ENCODE results near the gene POLR1D. TPM values are rescaled to one million over a fixed set of nuclear protein-coding genes. Genes with fewer than 3 reads are reported as not detected.
A peak's percentile ranks its signal among the peaks of the same experiment; 100 is the strongest.

The POLR1D gene
- total RNA-seq, 1 donor from 2014 or later, result 120 TPM

DNA sequence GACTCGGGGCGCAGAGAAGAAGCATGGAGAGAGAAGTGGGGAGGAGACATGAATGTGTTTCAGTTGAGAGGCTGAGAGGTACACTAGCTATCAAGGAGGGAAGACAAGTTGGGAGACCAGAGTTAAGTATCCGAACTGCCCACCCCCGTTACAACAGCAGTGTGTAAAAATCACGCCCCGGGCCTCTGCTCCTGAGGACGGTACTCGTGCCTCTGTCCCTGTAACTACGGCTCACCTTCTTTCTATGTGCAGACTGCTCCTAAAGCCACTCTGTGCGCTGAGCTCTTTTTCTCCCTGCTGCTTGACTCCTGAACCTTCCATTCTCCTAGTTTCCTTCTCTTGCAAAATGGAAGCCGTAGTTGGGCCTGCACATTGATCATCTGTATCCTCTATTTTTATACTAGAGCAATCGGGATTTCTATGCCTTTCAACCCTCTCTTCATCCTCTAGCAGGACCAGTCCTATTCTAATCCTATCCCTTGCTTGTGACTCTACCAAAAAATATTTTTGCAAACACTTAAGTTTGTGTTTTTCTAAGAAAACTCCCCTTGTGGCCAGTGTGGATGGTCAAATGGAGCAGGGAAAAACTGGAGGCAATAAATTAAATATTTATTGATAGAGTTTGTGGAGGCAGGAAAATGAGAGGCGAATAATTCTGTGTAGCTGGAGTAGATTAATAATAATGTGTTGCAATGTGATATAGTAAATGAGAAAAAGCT is 569 bp downstream of the POLR1D start:
- no peak for DNase-seq (ENCODE audit: low spot score in 2 of 2, unreplicated experiment in 2 of 2)
- TF ChIP-seq, protein P1, sequence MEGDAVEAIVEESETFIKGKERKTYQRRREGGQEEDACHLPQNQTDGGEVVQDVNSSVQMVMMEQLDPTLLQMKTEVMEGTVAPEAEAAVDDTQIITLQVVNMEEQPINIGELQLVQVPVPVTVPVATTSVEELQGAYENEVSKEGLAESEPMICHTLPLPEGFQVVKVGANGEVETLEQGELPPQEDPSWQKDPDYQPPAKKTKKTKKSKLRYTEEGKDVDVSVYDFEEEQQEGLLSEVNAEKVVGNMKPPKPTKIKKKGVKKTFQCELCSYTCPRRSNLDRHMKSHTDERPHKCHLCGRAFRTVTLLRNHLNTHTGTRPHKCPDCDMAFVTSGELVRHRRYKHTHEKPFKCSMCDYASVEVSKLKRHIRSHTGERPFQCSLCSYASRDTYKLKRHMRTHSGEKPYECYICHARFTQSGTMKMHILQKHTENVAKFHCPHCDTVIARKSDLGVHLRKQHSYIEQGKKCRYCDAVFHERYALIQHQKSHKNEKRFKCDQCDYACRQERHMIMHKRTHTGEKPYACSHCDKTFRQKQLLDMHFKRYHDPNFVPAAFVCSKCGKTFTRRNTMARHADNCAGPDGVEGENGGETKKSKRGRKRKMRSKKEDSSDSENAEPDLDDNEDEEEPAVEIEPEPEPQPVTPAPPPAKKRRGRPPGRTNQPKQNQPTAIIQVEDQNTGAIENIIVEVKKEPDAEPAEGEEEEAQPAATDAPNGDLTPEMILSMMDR (IDR thresholded peaks at IDR 0.05; ENCODE audit: unreplicated experiment), result no peak

DNA sequence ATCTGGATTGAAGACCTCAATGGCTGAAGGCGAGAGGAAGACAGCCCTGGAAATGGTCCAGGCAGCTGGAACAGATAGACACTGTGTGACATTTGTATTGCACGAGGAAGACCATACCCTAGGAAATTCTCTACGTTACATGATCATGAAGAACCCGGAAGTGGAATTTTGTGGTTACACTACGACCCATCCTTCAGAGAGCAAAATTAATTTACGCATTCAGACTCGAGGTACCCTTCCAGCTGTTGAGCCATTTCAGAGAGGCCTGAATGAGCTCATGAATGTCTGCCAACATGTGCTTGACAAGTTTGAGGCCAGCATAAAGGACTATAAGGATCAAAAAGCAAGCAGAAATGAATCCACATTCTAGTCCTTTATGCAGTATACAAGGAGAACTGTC is 1.2 kb downstream of the POLR1D start:
- Mint-ChIP-seq H3K4me3 (peak overlapping the region; percentile 90), H3K4me1 (peaks cover 40% of the 10 kb centered on the region), H3K27me3 (ENCODE audit: low read depth) (no peaks in the 10 kb centered on the region), H3K27ac (peak overlapping the region; percentile 96), H3K36me3 (peaks cover 22% of the 10 kb centered on the region), H3K9me3 (no peaks in the 10 kb centered on the region)
- DNase-seq (ENCODE audit: low spot score in 2 of 2, unreplicated experiment in 2 of 2), result no peak
- TF ChIP-seq, protein P1 (IDR thresholded peaks at IDR 0.05; ENCODE audit: unreplicated experiment), result no peak

More for the DNA sequence above, 569 bp downstream of the POLR1D start:
- H3K27ac Mint-ChIP-seq, result peak overlapping the region; percentile 96
- H3K4me1 Mint-ChIP-seq, result peaks cover 46% of the 10 kb centered on the region
- no peaks in the 10 kb centered on the region for H3K9me3 Mint-ChIP-seq
- H3K36me3 Mint-ChIP-seq, result peaks cover 17% of the 10 kb centered on the region
- H3K4me3 Mint-ChIP-seq, result peak overlapping the region; percentile 90
- H3K27me3 Mint-ChIP-seq (ENCODE audit: low read depth), result no peaks in the 10 kb centered on the region

DNA sequence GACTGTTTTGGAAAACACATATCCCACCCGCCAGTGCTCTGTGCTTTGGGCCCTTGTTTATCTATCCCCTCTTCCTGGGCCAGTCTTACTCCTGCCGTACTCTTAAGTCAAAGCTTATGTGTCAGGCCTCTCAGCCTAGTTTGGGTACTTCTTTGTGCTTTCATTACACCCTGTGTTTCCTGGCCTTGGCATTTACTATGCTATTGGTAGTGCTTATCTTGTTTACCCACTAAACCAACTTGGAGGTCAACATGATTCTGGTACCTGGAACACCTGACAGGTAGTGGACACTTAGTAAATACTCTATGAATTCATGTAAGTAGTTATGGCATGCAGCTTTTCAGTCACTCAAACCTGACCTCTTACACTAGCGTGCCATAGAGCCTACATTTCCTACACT is 2.4 kb downstream of the POLR1D start:
- Mint-ChIP-seq H3K4me1 (peaks cover 28% of the 10 kb centered on the region), H3K36me3 (peaks cover 28% of the 10 kb centered on the region), H3K9me3 (no peaks in the 10 kb centered on the region), H3K27ac (no peak overlapping the region), H3K27me3 (ENCODE audit: low read depth) (no peaks in the 10 kb centered on the region), H3K4me3 (no peak overlapping the region)
- no peak for DNase-seq (ENCODE audit: low spot score in 2 of 2, unreplicated experiment in 2 of 2)
- TF ChIP-seq, protein P1 (IDR thresholded peaks at IDR 0.05; ENCODE audit: unreplicated experiment), result no peak

DNA sequence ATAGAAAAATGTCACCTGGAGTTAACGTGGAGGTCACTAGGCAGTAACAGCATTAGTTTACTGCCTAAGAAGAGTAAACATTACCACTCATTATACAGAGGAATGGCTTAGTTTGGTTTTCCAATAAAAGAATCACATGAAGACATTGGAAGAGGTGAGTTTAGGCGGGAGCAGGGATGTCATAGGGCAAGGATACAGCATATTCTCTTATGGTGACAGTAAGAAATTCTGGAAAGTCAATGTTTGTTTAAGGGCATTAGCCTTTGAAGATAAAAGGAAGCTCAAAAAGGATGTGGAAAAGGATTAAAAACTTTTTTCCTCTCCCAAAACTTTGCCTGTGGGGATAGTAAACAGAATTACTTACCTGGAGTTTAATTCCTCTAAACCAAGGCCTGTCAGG is 4.1 kb downstream of the POLR1D start:
- Mint-ChIP-seq H3K36me3 (peaks cover 33% of the 10 kb centered on the region), H3K4me3 (no peak overlapping the region), H3K4me1 (peaks cover 21% of the 10 kb centered on the region), H3K27ac (no peak overlapping the region), H3K9me3 (no peaks in the 10 kb centered on the region), H3K27me3 (ENCODE audit: low read depth) (no peaks in the 10 kb centered on the region)
- TF ChIP-seq, protein P1 (IDR thresholded peaks at IDR 0.05; ENCODE audit: unreplicated experiment), result no peak
- no peak for DNase-seq (ENCODE audit: low spot score in 2 of 2, unreplicated experiment in 2 of 2)

DNA sequence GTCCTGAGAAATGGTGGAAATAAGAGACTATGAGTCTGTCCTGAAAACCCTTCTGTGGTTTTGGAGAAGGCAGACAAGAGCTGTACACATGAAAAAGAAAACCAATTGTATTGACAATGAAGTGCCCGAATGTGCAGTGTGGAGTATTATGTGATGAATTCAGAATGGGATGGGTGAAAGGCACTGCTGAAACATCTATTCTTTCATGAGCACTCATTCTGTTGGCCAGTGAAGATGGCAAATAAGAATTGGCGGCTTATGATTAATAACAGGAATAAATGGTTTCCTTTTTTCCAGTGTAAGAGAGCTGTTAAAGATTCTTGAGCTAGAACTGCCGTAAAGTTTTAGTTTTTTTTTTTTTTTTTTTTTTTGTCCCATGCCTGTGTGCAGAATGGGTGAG is 5.7 kb downstream of the POLR1D start:
- H3K4me3 Mint-ChIP-seq, result no peak overlapping the region
- H3K4me1 Mint-ChIP-seq, result peaks cover 19% of the 10 kb centered on the region
- H3K27me3 Mint-ChIP-seq (ENCODE audit: low read depth), result no peaks in the 10 kb centered on the region
- DNase-seq (ENCODE audit: low spot score in 2 of 2, unreplicated experiment in 2 of 2), result no peak
- H3K9me3 Mint-ChIP-seq, result no peaks in the 10 kb centered on the region
- TF ChIP-seq, protein P1 (IDR thresholded peaks at IDR 0.05; ENCODE audit: unreplicated experiment), result no peak
- no peak overlapping the region for H3K27ac Mint-ChIP-seq
- H3K36me3 Mint-ChIP-seq, result peaks cover 35% of the 10 kb centered on the region

All from mesothelial cell of epicardium (in vitro differentiated cells).